Stimulated activated CD4-positive, alpha-beta T cell treated with anti-CD3 and anti-CD28 coated beads, Interleukin-12 subunit alpha, Interleukin-12 subunit beta, amount 100 ng/mL, for 24 hours (primary cell): ENCODE results near the gene SAMSN1.
"Not testable (repeated sequence)": the region's sequence is repeated elsewhere in the genome, so short reads cannot be mapped to it uniquely, and the experiment has no call there.

Source experiments
- DNase-seq, 2 experiments: peaks; one replicate each; pipeline ENCODE4 v3.0.0-alpha.2; 2020; ENCODE audit warnings: low read depth in 2 of 2

SAMSN1 gene

DNA sequence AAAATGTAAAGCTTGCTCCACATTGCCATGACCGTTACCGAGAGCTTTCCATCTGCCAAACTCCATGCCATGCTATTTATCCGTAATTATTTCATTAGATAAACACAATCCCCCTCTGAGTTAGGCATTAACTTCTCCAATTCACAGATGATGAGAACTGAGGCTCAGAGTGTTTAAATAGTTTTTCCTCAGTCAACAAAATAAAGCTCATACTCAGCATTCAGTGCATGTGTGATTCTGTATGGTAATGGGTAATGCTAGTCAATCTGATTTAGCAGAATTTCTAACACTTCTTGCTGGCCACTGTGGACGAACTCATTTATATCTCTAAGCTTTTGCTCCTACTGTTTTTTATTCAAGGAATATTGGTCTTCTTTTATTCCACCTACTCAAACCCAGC lies 17.3 kb downstream of the SAMSN1 start:
- DNase-seq: no peak

DNA sequence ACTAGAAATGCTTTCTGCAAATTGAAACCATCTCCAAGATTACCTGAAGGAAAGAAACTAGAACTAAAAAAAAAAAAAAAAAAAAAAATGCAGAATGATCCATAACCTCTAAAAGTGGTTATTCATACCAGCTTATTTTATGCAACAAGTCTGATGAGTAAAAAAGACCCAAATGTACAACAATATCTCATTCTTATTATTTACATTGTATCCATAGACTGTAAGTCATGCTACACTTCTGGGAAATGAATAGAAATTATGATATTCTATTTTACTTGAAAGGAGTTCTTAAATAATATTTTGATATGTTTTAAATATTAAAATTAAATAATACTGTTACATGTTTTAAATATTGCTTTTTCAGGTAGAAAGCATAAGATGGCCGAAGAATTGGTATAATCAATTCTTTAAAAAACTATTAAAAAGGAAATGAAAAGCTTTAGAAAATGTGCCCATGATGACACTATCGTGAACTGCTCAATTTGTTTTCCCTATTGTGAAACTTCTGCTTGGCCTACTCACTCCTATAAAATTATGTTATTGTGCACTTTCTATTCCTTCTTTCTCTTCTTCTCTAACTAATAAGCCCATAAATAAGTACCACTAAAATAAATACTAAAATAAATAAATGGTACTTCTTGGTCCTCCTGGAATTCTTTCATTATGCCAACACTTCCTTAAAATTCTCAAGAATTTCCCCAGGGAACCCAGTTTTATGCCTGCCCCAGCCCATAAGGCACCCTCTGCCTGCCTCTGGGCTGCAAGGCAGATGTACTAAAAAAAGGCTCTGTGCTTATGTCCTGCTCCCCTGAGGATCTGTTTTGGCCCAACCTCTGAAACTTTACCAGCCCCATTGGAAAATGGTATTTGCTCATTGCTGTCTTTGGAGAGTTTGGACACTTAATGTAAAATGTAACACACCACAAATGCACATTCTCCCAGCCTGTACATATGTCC lies 18.1 kb downstream of the SAMSN1 start:
- no peak for DNase-seq

DNA sequence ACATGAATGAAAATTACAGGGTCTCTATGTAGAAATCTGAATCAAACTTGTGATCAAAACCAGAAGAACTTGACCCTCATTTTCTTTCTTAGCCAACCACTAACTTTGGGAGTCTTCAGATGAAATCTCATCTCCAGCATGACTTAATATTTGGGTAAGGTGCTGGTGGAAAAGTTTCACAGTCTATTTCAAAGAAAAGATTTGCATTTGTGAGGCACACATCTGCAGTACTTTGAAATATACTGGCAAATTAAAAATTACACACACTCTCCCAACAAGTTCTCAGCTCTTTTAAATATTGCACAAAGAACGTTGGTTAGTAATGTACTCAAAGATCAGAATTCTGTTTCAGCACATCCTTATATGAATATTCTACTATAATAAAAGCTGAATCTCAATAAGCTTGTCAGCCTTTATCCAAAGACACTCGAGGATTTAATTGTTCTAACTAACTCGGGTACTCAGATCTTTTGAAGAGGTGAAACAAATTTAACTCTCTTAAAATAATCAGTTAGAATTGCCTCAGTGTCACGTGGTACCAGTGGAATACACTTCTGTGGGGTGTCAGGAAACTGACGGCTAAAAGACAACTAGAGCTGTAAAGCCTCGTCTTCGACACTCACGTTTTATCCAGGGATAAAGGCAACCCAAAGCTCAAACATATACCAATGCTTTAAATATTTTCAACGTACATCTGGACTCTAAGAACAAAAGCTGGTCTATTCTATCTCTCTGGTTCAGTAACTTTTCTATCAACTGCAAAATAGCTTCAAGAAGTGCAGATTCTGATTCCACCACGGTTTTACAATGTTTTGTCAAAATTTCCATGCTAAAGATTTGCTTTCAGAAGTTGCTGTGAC lies 19.0 kb downstream of the SAMSN1 start:
- no peak for DNase-seq

DNA sequence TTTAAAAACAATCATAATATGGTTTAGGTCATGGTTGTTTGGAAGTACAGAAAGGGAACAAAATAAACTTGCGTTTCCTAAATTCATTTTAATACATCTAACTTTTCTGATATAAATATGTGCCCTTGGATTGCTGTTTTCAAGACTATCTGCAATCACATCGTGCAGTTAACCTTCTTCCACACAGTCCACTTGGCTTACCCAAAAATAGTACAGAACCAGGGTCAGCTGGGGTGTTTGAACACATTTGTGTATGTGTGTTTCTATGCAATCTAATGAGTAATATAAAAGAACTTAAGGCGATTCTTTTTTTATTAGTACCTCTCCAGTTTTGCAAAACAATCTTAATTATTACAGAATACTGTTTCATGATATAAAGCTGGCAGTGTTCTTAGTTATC lies 19.9 kb downstream of the SAMSN1 start:
- no peak for DNase-seq

DNA sequence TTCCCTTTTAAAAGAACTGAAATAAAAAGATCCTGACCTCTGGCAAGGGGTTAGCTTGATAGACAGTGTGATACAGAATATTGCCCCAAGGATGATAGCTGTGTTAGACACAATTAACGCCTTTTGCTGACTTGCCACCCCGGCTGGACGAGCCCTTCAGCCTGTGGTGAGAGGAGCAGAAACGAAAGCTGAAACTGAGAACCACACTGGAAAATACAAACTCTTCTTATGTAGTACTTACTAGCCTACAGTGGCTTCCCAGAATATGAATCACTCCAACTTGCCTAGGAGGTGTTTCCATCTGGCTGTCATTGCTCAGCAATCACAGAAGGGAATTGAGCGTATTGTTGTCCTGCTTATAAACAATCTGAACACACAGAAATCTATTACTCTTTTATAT lies 22.9 kb downstream of the SAMSN1 start:
- DNase-seq: peak in 1 of 2 experiments; percentile 39

DNA sequence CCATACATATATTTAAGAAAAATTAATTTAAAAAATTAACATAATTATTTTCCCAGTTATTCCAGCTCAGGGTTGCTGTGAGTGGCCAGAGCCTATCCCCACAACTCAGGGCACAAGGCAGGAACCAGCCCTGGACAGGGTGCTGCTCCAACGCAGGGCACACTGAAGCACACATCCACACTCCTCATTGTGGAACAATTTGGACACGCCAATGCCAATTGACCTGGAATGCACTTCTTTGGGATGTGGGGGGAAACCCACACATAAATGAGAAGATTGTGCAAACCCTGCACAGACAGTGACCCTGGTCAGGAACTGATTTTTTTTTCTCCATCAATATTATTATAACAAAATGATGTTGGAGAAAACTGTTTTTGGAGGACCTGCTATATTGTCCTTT lies 23.4 kb downstream of the SAMSN1 start:
- no peak for DNase-seq

DNA sequence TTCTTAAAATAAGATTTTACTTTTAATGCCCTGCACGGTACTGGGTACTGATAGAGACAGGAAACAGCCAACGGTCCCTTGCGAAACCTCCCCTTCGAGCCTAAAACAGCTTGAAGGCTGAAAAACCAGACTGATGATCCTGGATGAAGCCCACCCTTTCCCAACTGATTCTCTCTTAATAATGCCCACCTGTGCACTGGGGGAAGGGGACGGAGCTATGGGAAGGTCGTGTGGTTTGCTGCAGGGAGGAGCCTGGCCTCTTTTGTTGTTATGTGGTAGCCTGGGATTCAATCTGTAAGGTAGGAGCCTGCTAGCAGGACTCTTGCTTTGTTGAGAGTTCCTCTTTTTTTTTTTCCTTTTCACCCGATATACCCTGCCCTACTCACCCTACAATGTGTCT lies 25.6 kb downstream of the SAMSN1 start:
- DNase-seq: no peak

DNA sequence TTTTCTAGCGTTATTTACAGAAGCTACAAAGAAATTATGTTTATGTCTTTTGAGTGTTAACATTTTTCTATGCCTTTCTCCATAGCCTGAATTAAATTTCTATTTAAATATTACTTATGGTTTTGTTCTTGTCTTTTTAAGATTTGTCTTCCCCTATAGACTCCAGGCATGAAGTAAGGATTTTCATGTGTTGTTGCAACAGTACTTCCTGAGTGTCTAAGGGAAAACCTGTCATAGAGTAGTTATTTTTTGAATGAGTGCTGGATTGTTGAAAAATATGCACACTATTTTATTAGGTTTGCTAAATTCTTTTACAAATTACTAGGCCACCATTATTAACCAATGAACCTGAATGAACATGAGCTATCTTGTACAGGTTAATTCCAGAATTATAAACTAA lies 27.1 kb downstream of the SAMSN1 start:
- DNase-seq: no peak

DNA sequence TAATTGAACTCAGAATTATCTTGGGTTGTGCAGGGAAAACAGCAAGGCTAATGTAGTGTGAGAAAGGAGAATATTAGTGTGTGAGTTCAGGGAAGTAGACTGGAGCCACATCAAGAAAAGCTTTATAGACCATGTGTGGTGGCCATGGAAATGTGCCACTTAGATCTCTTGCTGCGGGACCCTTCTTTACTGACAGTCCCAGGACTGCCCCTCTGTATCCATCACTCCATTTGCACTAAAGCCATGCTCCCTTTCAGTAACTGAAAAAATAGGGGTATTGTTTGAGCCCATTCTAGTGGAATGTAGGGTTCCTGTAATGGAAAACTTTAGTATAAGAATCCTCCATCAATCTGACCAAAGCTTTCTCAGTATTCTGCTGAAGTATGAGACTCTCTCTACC lies 32.3 kb downstream of the SAMSN1 start:
- no peak for DNase-seq

DNA sequence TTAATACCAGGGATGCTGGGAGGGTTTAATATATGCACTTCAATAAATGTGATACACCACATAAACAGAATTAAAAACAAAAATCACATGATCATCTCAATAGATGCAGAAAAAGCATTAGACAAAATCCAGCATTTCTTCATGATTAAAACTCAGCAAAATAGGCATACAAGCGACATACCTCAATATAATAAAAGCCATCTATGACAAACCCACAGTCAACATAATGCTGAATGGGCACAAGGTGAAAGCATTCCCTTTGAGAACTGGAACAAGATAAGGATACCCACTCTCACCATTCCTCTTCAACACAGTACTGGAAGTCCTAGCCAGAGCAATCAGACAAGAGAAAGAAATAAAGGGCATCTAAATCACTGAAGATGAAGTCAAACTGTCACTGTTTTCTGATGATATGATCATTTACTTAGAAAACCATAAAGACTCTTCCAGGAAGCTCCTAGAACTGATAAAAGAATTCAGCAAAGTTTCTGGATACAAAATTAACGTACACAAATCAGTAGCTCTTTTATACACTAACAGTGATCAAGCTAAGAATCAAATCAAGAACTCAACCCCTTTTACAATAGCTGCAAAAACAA lies 39.2 kb downstream of the SAMSN1 start:
- DNase-seq: not testable (repeated sequence)

DNA sequence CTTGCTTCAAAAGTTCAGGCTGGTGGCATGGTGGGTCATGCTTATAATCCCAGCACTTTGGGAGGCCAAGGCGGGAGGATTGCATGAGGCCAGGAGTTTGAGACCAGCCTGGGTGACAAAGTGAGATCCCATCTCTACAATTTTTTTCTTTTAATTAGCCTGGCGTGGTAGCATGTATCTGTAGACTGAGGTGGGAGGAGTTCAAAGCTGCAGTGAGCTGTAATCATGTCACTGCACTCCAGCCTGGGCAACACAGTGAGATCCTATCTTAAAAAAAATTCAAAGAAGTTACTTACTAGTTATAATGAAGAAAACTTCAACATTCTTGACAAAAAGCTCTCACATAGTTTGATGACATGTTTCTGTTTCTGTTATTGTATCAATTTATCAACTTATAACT lies 45.2 kb downstream of the SAMSN1 start:
- no peak for DNase-seq

DNA sequence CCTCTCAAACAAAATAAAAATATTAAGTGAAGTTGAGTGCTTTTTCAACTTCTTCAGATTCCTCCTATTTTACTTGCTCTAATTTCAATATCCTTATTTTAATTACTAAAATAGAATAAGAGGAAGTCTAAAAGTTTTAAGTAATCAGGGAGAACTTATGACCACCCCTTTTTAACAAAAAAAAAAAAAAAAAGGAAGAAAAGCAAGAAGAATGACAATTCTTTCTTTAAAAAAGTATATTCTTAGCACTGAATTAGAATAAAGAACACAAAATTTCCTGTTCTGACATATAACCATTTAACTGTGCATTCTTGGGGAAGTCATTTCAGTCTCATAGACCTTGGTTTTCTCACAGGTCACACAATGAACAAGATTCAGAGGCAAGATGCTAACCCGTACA lies 46.8 kb downstream of the SAMSN1 start:
- no peak for DNase-seq

DNA sequence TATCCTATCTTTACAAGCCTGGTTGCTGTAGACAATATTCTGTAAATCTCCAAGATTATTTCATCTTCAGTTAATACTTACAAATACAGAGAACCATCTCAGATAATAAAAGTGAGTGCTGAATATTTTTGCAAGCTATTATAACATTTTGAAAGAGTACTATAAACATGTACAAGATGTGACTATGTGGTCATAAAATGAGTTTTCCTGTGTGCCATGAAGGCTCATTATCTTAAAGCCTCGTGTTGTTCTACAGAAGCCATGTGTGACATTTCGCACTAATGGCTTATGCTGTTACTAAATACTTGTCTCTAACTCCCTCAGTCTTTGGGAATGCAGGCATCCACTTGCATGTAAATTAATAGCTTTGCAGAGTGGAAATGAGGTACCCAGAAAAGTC lies 48.3 kb downstream of the SAMSN1 start:
- no peak for DNase-seq

DNA sequence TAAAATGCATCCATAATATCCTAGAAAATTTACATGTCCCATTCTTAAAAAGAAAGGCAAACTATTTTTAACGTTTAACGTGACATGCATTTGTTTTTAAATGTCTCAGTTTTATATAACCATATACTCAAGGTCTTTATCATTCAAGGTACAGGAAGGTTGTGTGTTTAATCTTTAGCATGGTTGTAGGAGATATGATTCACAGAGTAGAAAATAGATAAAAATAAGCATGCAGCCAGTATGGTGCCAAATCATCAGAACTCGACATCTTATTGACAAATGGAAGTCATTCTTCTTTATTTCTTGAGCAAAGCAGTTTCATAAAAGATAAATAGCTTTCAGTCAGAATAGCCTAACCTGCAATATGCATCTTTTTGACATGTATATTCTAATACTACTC lies 51.0 kb downstream of the SAMSN1 start:
- DNase-seq: no peak

DNA sequence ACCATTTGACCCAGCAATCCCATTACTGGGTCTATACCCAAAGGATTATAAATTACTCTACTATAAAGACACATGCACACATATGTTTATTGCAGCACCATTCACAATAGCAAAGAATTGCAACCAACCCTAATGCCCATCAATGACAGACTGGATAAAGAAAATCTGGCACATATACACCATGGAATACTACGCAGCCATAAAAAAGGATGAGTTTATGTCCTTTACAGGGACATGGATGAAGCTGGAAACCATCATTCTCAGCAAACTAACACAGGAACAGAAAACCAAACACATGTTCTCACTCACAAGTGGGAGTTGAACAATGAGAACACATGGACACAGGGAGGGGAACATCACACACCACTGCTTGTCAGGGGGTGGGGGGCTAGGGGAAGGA lies 51.9 kb downstream of the SAMSN1 start:
- not testable (repeated sequence) for DNase-seq

DNA sequence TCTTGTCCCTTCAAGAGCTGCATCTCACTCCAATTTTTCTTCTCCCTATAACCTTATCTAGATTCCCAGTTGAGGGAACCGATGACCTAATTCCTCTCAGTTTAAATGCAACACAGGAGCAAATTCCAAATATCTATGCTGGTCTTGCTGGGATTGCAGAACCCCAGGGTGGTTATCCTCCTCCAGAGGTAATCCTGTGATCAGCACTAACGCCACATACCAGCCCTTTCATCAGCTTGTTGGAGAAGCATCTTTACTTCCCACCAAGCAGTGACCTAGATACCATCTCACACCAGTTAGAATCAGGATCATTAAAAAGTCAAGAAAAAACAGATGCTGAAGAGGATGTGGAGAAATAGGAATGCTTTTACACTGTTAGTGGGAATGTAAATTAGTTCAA lies 52.4 kb downstream of the SAMSN1 start:
- no peak for DNase-seq

DNA sequence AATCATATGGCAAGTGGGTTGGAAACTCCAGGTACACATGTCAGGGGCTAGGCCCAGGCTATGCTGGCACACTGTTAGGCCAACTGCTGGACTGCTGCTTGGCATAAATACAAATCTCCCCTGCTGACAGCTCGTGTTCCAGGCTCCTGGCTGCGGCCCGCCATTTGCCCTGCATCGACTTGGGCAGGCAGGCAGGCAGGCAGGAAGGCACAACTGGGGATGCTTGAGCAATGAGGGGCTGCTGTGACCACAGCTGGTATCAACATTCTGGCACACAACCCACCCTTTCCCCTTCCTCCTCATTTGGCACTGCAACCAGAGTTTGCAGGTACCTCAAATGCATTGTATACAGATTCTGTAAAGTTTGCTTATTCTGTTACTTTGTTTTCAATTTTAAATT lies 53.2 kb downstream of the SAMSN1 start:
- DNase-seq: no peak

DNA sequence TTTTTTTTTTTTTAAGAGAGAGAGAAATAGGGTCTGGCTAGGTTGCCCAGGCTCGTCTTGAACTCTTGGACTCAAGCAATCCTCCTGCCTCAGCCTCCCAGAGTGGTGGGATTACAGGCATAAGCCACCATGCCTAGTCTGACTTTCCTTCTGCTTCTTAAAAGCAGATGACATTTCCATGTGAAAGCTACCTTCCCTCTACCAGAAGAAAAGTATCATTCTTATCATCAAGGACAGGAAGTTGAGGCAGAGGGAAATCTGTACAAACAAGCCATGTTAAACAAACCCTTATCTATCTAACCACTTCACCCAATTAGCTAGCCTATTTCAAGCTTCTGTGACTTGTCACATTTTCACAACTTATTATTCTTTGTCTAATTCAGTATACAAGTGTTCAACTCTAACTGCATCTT lies 54.8 kb downstream of the SAMSN1 start:
- DNase-seq: no peak

DNA sequence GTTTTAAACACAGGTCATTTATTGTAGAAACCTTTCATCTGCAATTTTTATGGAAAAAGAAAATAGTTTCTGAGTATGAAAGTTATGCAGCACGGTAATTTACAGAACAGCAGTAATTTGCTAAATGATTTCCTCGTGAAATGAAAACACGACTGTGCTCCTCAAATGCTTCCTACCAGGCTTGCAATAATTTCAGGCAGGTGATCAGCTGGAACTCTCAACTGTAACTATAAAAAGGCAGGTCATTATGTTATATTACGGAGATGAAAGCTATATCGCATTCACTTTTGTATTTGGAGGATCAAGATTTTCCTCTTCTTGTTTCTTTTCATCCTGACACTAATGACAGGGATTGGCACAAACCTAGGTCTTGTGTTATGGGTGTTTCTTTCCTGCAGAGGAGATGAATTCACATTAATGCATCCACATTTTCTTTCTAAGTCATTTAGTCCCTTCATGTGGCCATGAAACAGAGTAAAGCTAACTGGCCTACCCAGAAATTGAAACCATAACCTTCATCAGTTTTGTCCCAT lies 57.4 kb downstream of the SAMSN1 start:
- no peak for DNase-seq

DNA sequence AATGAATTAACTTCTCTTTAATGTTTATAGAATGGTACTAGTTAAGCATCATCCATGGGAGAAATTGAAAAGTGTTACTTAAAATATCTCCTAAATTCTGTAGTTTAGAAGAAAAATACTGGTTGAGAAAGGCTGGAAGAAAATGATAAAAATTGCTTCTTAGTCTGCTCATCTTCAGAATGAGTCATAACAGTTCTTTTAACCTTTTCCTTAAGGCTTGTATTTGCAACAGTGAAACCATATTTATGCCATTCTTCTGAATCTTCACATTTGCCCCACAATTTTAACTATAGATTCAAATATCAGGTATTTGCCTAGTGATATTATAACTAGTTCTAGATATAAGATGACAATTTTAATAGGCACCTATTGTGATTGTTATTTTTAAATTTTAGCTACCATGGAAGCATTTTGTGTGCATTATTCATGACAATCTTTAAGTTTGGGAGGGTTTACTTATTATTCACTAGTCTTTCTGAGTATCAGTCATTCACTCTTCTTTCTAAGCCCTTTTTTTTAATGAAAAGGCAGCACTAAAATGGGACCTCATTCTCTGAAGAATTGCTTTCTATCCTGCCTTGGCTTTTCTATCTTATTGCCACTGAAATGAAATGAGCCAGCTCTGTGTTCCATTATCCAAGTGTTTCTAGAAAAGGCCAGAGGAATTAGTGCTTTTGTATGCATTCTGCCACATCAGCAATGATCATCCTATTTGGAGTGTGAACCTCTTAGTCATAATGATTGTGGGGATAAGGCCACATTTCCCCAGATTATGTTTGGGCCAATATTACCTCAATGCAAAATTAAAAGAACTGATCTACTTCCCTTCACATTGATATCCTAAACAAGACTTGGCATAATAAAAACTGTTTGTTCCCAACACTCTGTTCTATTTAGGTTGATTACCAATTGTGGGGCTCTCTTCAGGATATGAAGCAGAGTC lies 58.4 kb downstream of the SAMSN1 start:
- no peak for DNase-seq

DNA sequence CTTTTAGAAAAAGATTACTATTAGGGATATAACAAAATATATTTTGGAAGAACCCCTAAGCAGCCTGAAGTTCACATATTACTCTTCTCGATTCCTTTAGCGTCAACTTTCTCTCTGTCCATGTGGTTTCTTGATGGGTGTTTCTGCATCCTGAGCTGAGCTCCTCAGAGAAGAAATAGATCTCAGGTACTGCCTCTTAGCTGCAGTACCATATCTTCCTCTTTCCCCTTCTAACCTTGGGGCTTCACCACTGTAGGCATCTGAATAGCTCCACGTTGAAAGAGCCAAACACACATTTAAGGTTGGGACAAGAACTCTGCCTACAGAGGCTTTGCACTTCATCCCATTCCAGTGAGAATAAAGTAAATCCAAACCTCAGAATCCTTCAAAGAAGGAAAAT lies 59.2 kb downstream of the SAMSN1 start:
- no peak for DNase-seq
